ENCODE measurements around the gene FBXL5. TPM values are rescaled to one million over a fixed set of nuclear protein-coding genes. Genes with fewer than 3 reads are reported as not detected.

Gene FBXL5
- total and polyA plus RNA-seq, 11 donors, result 32.7 to 112 (median 81.5) TPM

DNA sequence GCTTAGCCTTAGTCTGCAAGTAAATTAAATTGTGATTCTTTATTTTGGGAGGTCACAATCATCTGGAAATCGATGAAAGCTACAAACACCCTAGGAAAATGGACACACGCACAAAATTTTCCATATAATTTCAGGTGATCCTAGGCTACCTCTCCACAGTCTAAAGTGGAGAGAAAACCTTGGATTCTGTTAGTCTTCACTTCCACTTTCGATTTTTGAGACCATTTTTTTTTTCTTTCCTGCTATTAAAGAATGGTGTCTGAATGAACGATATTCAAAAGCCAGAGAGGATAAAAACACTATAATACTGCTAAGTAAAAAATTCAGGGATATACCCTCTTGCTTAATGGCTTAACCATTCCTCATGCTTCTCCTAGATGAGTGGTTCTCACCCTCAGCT, 1.7 kb downstream of the FBXL5 start:
- Histone ChIP-seq H3K4me3 (peak overlapping the region; percentile 66 to 91 (median 76)), H3K9me3 (no peaks in the 10 kb centered on the region), H3K27ac (peak overlapping the region; percentile 6 to 100 (median 99)), H3K36me3 (no peaks in the 10 kb centered on the region), H3K4me1 (peaks cover 6 to 84% (median 49%) of the 10 kb centered on the region in 12 donors), H3K27me3 (no peaks in the 10 kb centered on the region)
- no peak for DNase-seq
- intact Hi-C loops (cut with DNase I), result loop anchor here in 6 of 10 donors (5.0 to 10.0 kb wide), 4 partner anchors 171 to 649 kb away; partner anchors contain the start of gene CPEB2 (in 1 of the 6)
- no peak for ATAC-seq
- TF ChIP-seq, protein P1, sequence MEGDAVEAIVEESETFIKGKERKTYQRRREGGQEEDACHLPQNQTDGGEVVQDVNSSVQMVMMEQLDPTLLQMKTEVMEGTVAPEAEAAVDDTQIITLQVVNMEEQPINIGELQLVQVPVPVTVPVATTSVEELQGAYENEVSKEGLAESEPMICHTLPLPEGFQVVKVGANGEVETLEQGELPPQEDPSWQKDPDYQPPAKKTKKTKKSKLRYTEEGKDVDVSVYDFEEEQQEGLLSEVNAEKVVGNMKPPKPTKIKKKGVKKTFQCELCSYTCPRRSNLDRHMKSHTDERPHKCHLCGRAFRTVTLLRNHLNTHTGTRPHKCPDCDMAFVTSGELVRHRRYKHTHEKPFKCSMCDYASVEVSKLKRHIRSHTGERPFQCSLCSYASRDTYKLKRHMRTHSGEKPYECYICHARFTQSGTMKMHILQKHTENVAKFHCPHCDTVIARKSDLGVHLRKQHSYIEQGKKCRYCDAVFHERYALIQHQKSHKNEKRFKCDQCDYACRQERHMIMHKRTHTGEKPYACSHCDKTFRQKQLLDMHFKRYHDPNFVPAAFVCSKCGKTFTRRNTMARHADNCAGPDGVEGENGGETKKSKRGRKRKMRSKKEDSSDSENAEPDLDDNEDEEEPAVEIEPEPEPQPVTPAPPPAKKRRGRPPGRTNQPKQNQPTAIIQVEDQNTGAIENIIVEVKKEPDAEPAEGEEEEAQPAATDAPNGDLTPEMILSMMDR (IDR thresholded peaks at IDR 0.05), result no peak
- TF ChIP-seq POLR2A (IDR thresholded peaks at IDR 0.05), result no peak
- WGBS, 4 donors, result 13 to 26% (median 18%) methylated on average over 4 of the region's 4 CpGs

DNA sequence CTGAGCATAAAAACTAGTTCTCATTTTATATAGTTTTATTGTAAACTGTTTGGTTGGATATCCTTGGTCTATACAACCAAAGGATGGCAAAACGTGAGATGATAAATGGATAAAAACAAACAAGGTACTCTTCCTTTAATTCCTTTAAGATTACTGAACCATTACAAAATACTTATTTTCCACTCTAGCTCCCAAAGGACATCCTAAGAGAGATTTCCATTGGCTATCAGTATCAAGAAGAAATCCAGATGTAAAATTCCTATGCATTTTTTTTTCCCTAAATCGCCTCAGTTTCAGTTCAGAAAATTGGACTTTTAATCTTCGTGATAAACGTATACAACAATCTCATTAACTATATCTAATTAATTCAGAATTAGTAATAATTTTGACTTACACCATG, 2.3 kb downstream of the FBXL5 start:
- H3K4me1 ChIP-seq, result peaks cover 6 to 85% (median 51%) of the 10 kb centered on the region in 12 donors

DNA sequence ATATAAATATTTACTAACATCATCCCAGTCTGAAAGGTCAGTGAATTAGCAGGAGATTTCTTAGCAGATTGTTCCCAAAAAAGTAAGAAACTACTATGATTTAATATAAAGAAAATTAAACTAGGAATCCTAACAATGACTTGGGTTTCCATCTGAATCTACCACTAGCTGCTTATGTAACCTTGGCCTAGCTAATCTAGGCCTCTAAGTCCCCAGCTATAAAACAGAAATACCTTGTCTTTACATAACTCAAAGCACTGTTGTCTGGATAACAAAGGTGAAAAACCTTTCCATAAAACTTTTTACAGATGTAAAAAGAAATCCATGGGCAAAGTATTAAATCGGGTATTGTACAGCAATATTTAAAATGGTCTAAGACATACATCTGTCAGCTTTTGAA, 3.0 kb downstream of the FBXL5 start:
- peaks cover 6 to 85% (median 55%) of the 10 kb centered on the region in 12 donors for H3K4me1 ChIP-seq
- DNase-seq, result no peak
- H3K4me3 ChIP-seq, result peak overlapping the region in 6 of 12 donors; percentile 72 to 86 (median 76)
- no peak for TF ChIP-seq POLR2A (IDR thresholded peaks at IDR 0.05)
- TF ChIP-seq, protein P1 (IDR thresholded peaks at IDR 0.05), result no peak
- H3K27me3 ChIP-seq, result no peaks in the 10 kb centered on the region
- H3K9me3 ChIP-seq, result no peaks in the 10 kb centered on the region
- intact Hi-C loops (cut with DNase I), result loop anchor here in 6 of 10 donors (5.0 to 10.0 kb wide), 4 partner anchors 170 to 647 kb away; partner anchors contain the start of gene CPEB2 (in 1 of the 6)
- no peak for ATAC-seq
- H3K36me3 ChIP-seq, result no peaks in the 10 kb centered on the region
- 76 to 85% (median 82%) methylated on average over 1 of the region's 1 CpG for WGBS, 4 donors
- peak overlapping the region in 11 of 12 donors; percentile 38 to 100 (median 99) for H3K27ac ChIP-seq

More for the DNA sequence above, 2.3 kb downstream of the FBXL5 start:
- H3K27ac ChIP-seq, result peak overlapping the region; percentile 6 to 100 (median 99)
- 27 to 44% (median 30%) methylated on average over 4 of the region's 4 CpGs for WGBS, 4 donors
- no peak for TF ChIP-seq POLR2A (IDR thresholded peaks at IDR 0.05)
- TF ChIP-seq, protein P1 (IDR thresholded peaks at IDR 0.05), result no peak
- H3K36me3 ChIP-seq, result no peaks in the 10 kb centered on the region
- H3K9me3 ChIP-seq, result no peaks in the 10 kb centered on the region
- H3K27me3 ChIP-seq, result no peaks in the 10 kb centered on the region
- intact Hi-C loops (cut with DNase I), result loop anchor here in 6 of 10 donors (5.0 to 10.0 kb wide), 4 partner anchors 171 to 648 kb away; partner anchors contain the start of gene CPEB2 (in 1 of the 6)
- H3K4me3 ChIP-seq, result peak overlapping the region in 9 of 12 donors; percentile 66 to 91 (median 76)
- no peak for ATAC-seq
- DNase-seq, result no peak

DNA sequence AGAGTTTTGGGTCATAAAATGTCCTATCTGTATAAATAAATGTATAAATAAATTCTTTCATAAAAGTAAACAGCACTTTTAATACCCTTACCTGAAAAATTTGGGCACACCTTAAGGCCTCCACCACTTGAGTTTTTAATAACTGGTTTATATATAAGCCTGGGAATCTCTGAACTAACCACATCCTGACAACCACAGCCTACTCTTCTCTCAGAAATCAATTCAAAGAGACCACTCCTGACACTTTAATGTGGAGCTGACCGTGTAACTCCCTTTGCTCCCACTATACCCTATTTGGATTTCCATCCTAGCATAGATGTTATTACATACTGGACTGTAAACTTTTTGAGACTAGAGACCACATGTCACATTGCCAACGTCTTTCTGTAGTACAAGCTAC, 3.5 kb downstream of the FBXL5 start:
- Histone ChIP-seq H3K36me3 (no peaks in the 10 kb centered on the region), H3K27me3 (no peaks in the 10 kb centered on the region), H3K4me3 (peak overlapping the region in 6 of 12 donors; percentile 2 to 77 (median 42)), H3K9me3 (no peaks in the 10 kb centered on the region), H3K4me1 (peaks cover 6 to 84% (median 55%) of the 10 kb centered on the region in 12 donors), H3K27ac (peak overlapping the region in 11 of 12 donors; percentile 38 to 100 (median 99))
- TF ChIP-seq, protein P1 (IDR thresholded peaks at IDR 0.05), result no peak
- no peak for TF ChIP-seq POLR2A (IDR thresholded peaks at IDR 0.05)
- ATAC-seq (no peak), DNase-seq (no peak)
- intact Hi-C loops (cut with DNase I), result loop anchor here in 6 of 10 donors (5.0 to 10.0 kb wide), 4 partner anchors 169 to 647 kb away; partner anchors contain the start of gene CPEB2 (in 1 of the 6)
- 11 to 24% (median 20%) methylated on average over 2 of the region's 2 CpGs for WGBS, 4 donors
